Prostate gland (tissue), 2 donors: ENCODE results near the gene CD2AP. TPM values are rescaled to one million over a fixed set of nuclear protein-coding genes. Genes with fewer than 3 reads are reported as not detected.

Experiments used
- DNase-seq: peaks from one replicate; pipeline ENCODE4 v3.0.0-alpha.2; 2019; ENCODE audit warnings: low spot score
- H3K27ac ChIP-seq, 2 donors: fragments of 200-600 bp; sonication (generic); 2 replicates each; pipeline ENCODE4 v1.5.1; 2017 to 2019
- H3K27me3 ChIP-seq: fragments of 200-600 bp; sonication (generic); replicated peaks from 2 replicates; pipeline ENCODE4 v1.5.1; 2019; ENCODE audit not compliant: insufficient read depth
- H3K36me3 ChIP-seq, 2 donors: fragments of 200-600 bp; sonication (generic); 1 replicate in 1 of 2; 2 replicates in 1 of 2; pipeline versions ENCODE4 v1.5.1 to v1.8.1; 2017 to 2019
- H3K4me1 ChIP-seq: fragments of 200-600 bp; sonication (generic); replicated peaks from 2 replicates; pipeline ENCODE4 v1.5.1; 2019
- H3K4me3 ChIP-seq, 2 donors: fragments of 200-600 bp; sonication (generic); 2 replicates each; pipeline ENCODE4 v1.5.1; 2017 to 2019
- H3K9me3 ChIP-seq: fragments of 200-600 bp; sonication (generic); 2 replicates; pipeline ENCODE4 v1.5.1; 2017
- POLR2A ChIP-seq: fragments of 450-650 bp; IDR thresholded peaks from one replicate; pipeline ENCODE4 v1.6.1; 2016; ENCODE audit warnings: antibody characterized with exemption, mild to moderate bottlenecking
- POLR2AphosphoS5 ChIP-seq: sonication (generic); formaldehyde crosslinking; IDR thresholded peaks from one replicate; pipeline ENCODE4 v1.6.1; 2017; ENCODE audit warnings: antibody characterized with exemption
- WGBS: methylation state at CpG from one replicate; pipeline ENCODE4 v1.1.5; 2018; 5-methylcytosine and 5-hydroxymethylcytosine counted together
- intact Hi-C: fragments of 100-400 bp; cut with DNase I; formaldehyde crosslinking; loops from one replicate; pipeline ENCODE4 v1.14.2; 2022
- total RNA-seq, 2 donors: library from RNA; depleted of rRNA; stranded (reverse); fragments of >200 nt; gene quantifications; one replicate each; pipeline ENCODE4 v1.1.0, GENCODE V29; 2016
- TF ChIP-seq, protein P1 (sequence below), 4 experiments: fragments of 200-600 bp in 2 of 4; fragments of 450-650 bp in 2 of 4; sonication (generic) in 2 of 4; IDR thresholded peaks; 1 replicate in 3 of 4; 2 replicates in 1 of 4; pipeline ENCODE4 v1.5.1; 2016 to 2019; ENCODE audit warnings: antibody characterized with exemption in 4 of 4, mild to moderate bottlenecking in 2 of 4, moderate library complexity in 2 of 4

CD2AP gene
- total RNA-seq, 2 donors from 2014 or later, result 30.3 to 33.6 TPM

DNA sequence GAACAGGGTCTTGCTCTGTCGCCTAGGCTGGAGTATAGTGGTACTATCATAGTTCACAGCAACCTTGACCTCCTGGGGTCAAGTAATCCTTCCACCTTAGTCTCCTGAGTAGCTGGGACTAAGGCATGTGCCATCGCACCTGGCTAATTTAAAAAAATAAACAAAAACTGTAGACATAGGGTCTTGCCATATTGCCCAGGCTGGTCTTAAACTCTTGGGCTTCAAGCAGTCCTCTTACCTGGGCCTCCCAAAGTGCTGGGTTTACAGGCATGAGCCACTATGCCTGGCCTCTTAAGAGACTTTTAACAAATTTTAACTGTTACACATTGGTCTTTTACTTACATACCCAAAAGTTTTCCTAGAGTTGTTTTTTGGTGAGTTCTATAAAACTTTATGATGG is 12.4 kb downstream of the CD2AP start:
- Histone ChIP-seq H3K27me3 (no peaks in the 10 kb centered on the region), H3K27ac (no peak overlapping the region), H3K4me3 (no peak overlapping the region), H3K4me1 (no peaks in the 10 kb centered on the region), H3K9me3 (no peaks in the 10 kb centered on the region), H3K36me3 (no peaks in the 10 kb centered on the region)
- WGBS, result 92% methylated on average over 2 of the region's 2 CpGs
- intact Hi-C loops, result no loop called here
- DNase-seq, result no peak
- TF ChIP-seq POLR2AphosphoS5, result no peak
- no peak for TF ChIP-seq POLR2A
- TF ChIP-seq, protein P1, sequence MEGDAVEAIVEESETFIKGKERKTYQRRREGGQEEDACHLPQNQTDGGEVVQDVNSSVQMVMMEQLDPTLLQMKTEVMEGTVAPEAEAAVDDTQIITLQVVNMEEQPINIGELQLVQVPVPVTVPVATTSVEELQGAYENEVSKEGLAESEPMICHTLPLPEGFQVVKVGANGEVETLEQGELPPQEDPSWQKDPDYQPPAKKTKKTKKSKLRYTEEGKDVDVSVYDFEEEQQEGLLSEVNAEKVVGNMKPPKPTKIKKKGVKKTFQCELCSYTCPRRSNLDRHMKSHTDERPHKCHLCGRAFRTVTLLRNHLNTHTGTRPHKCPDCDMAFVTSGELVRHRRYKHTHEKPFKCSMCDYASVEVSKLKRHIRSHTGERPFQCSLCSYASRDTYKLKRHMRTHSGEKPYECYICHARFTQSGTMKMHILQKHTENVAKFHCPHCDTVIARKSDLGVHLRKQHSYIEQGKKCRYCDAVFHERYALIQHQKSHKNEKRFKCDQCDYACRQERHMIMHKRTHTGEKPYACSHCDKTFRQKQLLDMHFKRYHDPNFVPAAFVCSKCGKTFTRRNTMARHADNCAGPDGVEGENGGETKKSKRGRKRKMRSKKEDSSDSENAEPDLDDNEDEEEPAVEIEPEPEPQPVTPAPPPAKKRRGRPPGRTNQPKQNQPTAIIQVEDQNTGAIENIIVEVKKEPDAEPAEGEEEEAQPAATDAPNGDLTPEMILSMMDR (IDR thresholded peaks at IDR 0.05), result no peak

DNA sequence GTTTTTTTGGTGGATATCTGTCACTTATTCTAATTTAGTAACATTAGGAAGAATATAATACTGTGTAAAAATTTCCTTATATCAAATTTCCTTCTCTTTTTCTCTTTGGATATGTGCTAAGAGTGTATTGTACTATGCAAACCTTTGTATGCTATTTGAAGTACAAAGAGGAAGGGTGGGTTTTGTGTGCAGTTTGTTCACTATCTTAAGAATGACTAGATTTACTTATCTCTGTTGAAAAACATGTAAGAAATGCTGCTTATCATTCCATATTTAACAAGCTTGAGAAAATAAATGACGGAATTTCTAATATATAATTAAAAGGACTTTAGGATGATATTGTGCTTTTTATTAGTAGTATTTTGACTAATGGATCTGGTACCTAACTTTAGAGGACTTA is 13.1 kb downstream of the CD2AP start:
- Histone ChIP-seq H3K9me3 (no peaks in the 10 kb centered on the region), H3K27ac (no peak overlapping the region), H3K36me3 (no peaks in the 10 kb centered on the region), H3K4me3 (no peak overlapping the region), H3K27me3 (no peaks in the 10 kb centered on the region), H3K4me1 (no peaks in the 10 kb centered on the region)
- TF ChIP-seq POLR2A, result no peak
- TF ChIP-seq, protein P1 (IDR thresholded peaks at IDR 0.05), result no peak
- TF ChIP-seq POLR2AphosphoS5, result no peak
- 100% methylated on average over 1 of the region's 1 CpG for WGBS
- DNase-seq, result no peak
- intact Hi-C loops, result no loop called here

DNA sequence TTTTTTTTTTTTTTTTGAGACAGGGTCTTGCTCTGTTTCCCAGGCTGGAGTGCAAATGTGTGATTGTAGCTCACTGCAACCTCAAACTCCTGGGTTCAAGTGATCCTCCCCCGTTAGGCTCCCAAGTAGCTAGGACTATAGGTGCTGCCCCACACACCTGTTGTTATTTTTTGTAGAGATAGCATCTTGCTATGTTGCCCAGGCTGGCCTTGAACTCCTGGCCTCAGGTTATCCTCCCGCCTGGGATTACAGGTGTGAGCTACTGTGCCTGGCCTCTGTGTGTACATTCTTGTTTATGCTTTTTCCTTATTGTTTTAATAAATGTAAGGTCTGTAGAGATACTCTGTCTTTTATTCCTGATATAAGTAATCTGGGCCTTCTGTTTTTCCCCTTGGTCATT is 14.8 kb downstream of the CD2AP start:
- DNase-seq, result no peak
- Histone ChIP-seq H3K36me3 (no peaks in the 10 kb centered on the region), H3K27me3 (no peaks in the 10 kb centered on the region), H3K4me1 (no peaks in the 10 kb centered on the region), H3K27ac (no peak overlapping the region), H3K4me3 (no peak overlapping the region), H3K9me3 (no peaks in the 10 kb centered on the region)
- intact Hi-C loops, result no loop called here
- TF ChIP-seq, protein P1 (IDR thresholded peaks at IDR 0.05), result no peak
- TF ChIP-seq POLR2A (no peak), POLR2AphosphoS5 (no peak)
- WGBS, result 98% methylated on average over 2 of the region's 2 CpGs

DNA sequence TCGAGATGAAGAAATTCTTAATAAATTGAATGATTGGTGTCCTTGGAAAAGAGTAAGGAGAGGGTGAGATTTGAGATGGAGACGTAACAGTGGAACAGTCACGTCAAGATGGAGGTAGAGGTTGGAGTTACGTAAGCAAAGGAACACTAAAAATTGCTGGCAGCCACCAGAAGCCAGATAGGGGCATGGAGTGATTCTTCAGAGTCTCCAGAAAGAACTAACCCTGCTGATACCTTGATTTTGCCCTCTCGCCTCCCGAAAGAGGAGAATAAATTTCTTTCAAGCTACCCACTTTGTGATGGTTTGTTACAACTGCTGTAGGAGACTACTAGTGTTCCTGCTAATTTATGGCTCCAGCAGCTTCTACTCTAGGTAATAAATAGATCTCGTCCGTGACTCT is 17.6 kb downstream of the CD2AP start:
- no peak overlapping the region for H3K27ac ChIP-seq
- no peaks in the 10 kb centered on the region for H3K4me1 ChIP-seq
- WGBS, result 90% methylated on average over 8 of the region's 8 CpGs
- H3K9me3 ChIP-seq, result no peaks in the 10 kb centered on the region
- TF ChIP-seq POLR2AphosphoS5, result no peak
- TF ChIP-seq POLR2A, result no peak
- TF ChIP-seq, protein P1 (IDR thresholded peaks at IDR 0.05), result no peak
- no peak for DNase-seq
- no peak overlapping the region for H3K4me3 ChIP-seq
- no peaks in the 10 kb centered on the region for H3K36me3 ChIP-seq
- no peaks in the 10 kb centered on the region for H3K27me3 ChIP-seq
- intact Hi-C loops, result no loop called here

DNA sequence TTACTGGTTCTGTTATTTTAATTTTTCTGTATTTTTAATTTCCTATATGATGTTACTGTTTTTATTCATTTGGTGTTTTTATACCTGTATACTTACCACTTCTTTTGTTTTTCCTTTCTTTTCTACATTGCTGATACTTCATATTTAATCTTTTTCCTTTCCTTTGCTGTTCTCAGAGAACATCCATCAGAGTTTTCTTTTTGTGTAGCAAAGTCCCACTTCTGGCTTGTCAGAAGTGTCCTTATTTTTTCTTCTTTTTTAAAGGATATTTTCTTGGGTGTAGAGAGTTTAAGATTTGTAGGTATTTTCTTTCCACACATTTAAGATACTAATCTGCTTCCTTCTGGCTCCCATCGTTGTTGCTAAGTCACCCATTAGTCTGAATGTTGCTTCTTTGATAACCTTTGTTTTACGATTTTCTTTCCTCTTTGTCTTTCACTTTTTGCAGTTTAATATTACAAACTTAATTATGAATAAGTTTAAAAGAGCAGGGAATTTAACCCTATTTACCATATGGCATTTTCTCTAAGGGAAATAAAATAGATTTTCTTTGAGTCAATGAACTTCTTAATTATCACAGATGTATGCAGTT is 18.5 kb downstream of the CD2AP start:
- H3K27ac ChIP-seq, result no peak overlapping the region
- 20% methylated on average over 2 of the region's 2 CpGs for WGBS
- no peak for TF ChIP-seq POLR2A
- no peak for TF ChIP-seq POLR2AphosphoS5
- TF ChIP-seq, protein P1 (IDR thresholded peaks at IDR 0.05), result no peak
- no peak overlapping the region for H3K4me3 ChIP-seq
- intact Hi-C loops, result no loop called here
- no peak for DNase-seq
- H3K36me3 ChIP-seq, result no peaks in the 10 kb centered on the region
- H3K27me3 ChIP-seq, result no peaks in the 10 kb centered on the region
- H3K9me3 ChIP-seq, result no peaks in the 10 kb centered on the region
- H3K4me1 ChIP-seq, result no peaks in the 10 kb centered on the region
